ENCODE results near the gene NRTN.

NRTN gene

GRCh38 chr19:5832061-5832460 lies 27.2 kb downstream of the NRTN start:
- Histone ChIP-seq H3K27me3 (ENCODE audit: insufficient read depth, poor library complexity, severe bottlenecking) (no peaks in the 10 kb centered on the region), H3K27ac (replicated peaks) (no peak overlapping the region), H3K4me3 (replicated peaks; ENCODE audit: insufficient read depth, low read length) (no peak overlapping the region)
- TF ChIP-seq REST (IDR thresholded peaks at IDR 0.05; ENCODE audit: insufficient replicate concordance, low read depth) (no peak), SPI1 (IDR thresholded peaks at IDR 0.05; ENCODE audit: borderline replicate concordance, low read depth) (no peak), CTCF (IDR thresholded peaks at IDR 0.05; ENCODE audit: insufficient read depth, low read length) (no peak), GABPA (IDR thresholded peaks at IDR 0.05; ENCODE audit: low read depth) (no peak), POLR2AphosphoS5 (IDR thresholded peaks at IDR 0.05; ENCODE audit: low read depth) (no peak)
- DNase-seq (ENCODE audit: low read depth in 1 of 2, low spot score in 1 of 2) = no peak

GRCh38 chr19:5832527-5833216 lies 27.8 kb downstream of the NRTN start:
- Histone ChIP-seq H3K27me3 (ENCODE audit: insufficient read depth, poor library complexity, severe bottlenecking) (no peaks in the 10 kb centered on the region), H3K4me3 (replicated peaks; ENCODE audit: insufficient read depth, low read length) (no peak overlapping the region), H3K27ac (replicated peaks) (no peak overlapping the region)
- DNase-seq (ENCODE audit: low read depth in 1 of 2, low spot score in 1 of 2) = no peak
- TF ChIP-seq GABPA (IDR thresholded peaks at IDR 0.05; ENCODE audit: low read depth) = no peak
- no peak for TF ChIP-seq REST (IDR thresholded peaks at IDR 0.05; ENCODE audit: insufficient replicate concordance, low read depth)
- TF ChIP-seq POLR2AphosphoS5 (IDR thresholded peaks at IDR 0.05; ENCODE audit: low read depth) = no peak
- TF ChIP-seq SPI1 (IDR thresholded peaks at IDR 0.05; ENCODE audit: borderline replicate concordance, low read depth) = no peak
- no peak for TF ChIP-seq CTCF (IDR thresholded peaks at IDR 0.05; ENCODE audit: insufficient read depth, low read length)

GRCh38 chr19:5837761-5838352 lies 33.0 kb downstream of the NRTN start:
- H3K27ac ChIP-seq (replicated peaks) = no peak overlapping the region
- no peak for TF ChIP-seq GABPA (IDR thresholded peaks at IDR 0.05; ENCODE audit: low read depth)
- no peak for TF ChIP-seq POLR2AphosphoS5 (IDR thresholded peaks at IDR 0.05; ENCODE audit: low read depth)
- no peak for TF ChIP-seq CTCF (IDR thresholded peaks at IDR 0.05; ENCODE audit: insufficient read depth, low read length)
- TF ChIP-seq SPI1 (IDR thresholded peaks at IDR 0.05; ENCODE audit: borderline replicate concordance, low read depth) = no peak
- TF ChIP-seq REST (IDR thresholded peaks at IDR 0.05; ENCODE audit: insufficient replicate concordance, low read depth) = no peak
- no peak for DNase-seq (ENCODE audit: low read depth in 1 of 2, low spot score in 1 of 2)

More at GRCh38 chr19:5837761-5838352, 33.0 kb downstream of the NRTN start:
- H3K27me3 ChIP-seq (ENCODE audit: insufficient read depth, poor library complexity, severe bottlenecking) = no peaks in the 10 kb centered on the region
- H3K4me3 ChIP-seq (replicated peaks; ENCODE audit: insufficient read depth, low read length) = no peak overlapping the region
